Mesodermal cell (in vitro differentiated cells): ENCODE measurements around the gene PHACTR3.

ENCODE experiments used
- H3K27ac ChIP-seq: 2 replicates; pipeline ENCODE4 v1.7.0; 2013; ENCODE audit warnings: mild to moderate bottlenecking, low read depth, low read length, moderate library complexity; ENCODE audit not compliant: severe bottlenecking
- H3K36me3 ChIP-seq: 2 replicates; pipeline ENCODE4 v1.7.1; 2013; ENCODE audit warnings: mild to moderate bottlenecking, low read length, moderate library complexity; ENCODE audit not compliant: control insufficient read depth, insufficient read depth
- H3K4me1 ChIP-seq: one replicate; pipeline ENCODE4 v1.7.1; 2013; ENCODE audit warnings: mild to moderate bottlenecking, low read length; ENCODE audit not compliant: insufficient read depth, control insufficient read depth, poor library complexity, severe bottlenecking
- H3K4me3 ChIP-seq: 2 replicates; pipeline ENCODE4 v1.7.0; 2013; ENCODE audit warnings: low read length, control low read depth, mild to moderate bottlenecking; ENCODE audit not compliant: insufficient read depth, poor library complexity, severe bottlenecking; ENCODE audit errors: extremely low read depth
- H3K9me3 ChIP-seq: 2 replicates; pipeline ENCODE4 v1.7.1; 2013; ENCODE audit warnings: mild to moderate bottlenecking, low read length, moderate library complexity; ENCODE audit not compliant: control insufficient read depth
- WGBS, 2 experiments: methylation state at CpG; one replicate each; pipeline ENCODE4 v1.1.5; 2013; ENCODE audit warnings: missing lambda C conversion rate in 2 of 2; ENCODE audit not compliant: insufficient coverage in 2 of 2; 5-methylcytosine and 5-hydroxymethylcytosine counted together

The PHACTR3 gene

DNA sequence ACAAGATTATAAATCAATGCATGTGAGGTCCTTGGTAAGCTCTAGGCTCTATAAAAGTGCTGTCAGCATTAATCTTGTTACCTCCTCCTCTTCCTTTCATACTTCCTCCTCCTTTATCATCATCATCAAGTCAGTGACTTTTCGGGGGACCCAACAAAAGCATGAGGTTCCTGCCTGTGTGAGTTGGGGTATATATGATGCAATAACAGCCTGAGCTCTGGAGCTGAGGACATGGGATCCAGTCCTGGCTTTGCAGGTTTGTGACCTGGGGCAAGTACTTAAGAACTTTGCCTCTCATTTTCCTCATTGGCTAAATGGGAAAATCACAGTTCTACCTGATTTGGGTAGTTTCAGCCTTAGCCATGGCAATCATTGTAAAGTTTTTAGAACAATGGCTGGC, 7.1 kb upstream of the PHACTR3 start:
- Histone ChIP-seq H3K36me3 (no peaks in the 10 kb centered on the region), H3K4me3 (no peak overlapping the region), H3K9me3 (no peaks in the 10 kb centered on the region), H3K4me1 (no peaks in the 10 kb centered on the region), H3K27ac (no peak overlapping the region)
- WGBS, 2 experiments, result no CpG with 5 or more reads among the region's 1 CpG

GRCh38 chr20:59598625-59599310, 5.6 kb upstream of the PHACTR3 start:
- Histone ChIP-seq H3K4me1 (no peaks in the 10 kb centered on the region), H3K9me3 (no peaks in the 10 kb centered on the region), H3K4me3 (no peak overlapping the region), H3K27ac (no peak overlapping the region), H3K36me3 (no peaks in the 10 kb centered on the region)
- WGBS, 2 experiments, result 14 to 15% methylated on average over 5 to 7 of the region's 13 CpGs

DNA sequence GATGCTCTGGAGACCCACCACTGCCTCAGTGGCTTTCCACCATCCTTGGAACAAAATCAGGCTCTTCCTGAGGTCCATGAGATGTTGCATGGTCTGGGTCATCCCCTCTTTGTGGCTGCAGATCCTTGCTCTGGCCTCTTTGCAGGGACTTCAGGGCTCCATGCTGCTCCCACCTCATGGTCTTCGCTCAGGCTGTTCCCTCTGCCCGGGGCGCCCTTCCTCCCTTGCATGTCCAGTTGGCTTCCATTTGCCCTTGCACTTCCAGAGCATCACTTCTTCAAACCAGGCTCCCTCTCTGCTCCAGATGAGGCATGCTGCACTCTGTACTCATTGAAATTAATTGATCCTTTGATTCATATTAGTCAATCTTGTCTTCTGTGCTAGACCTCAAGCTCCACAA, 4.4 kb upstream of the PHACTR3 start:
- H3K4me3 ChIP-seq, result no peak overlapping the region
- no peak overlapping the region for H3K27ac ChIP-seq
- no peaks in the 10 kb centered on the region for H3K4me1 ChIP-seq
- no peaks in the 10 kb centered on the region for H3K36me3 ChIP-seq
- H3K9me3 ChIP-seq, result no peaks in the 10 kb centered on the region
- WGBS, 2 experiments, result 60 to 78% methylated on average over 1 to 3 of the region's 3 CpGs

DNA sequence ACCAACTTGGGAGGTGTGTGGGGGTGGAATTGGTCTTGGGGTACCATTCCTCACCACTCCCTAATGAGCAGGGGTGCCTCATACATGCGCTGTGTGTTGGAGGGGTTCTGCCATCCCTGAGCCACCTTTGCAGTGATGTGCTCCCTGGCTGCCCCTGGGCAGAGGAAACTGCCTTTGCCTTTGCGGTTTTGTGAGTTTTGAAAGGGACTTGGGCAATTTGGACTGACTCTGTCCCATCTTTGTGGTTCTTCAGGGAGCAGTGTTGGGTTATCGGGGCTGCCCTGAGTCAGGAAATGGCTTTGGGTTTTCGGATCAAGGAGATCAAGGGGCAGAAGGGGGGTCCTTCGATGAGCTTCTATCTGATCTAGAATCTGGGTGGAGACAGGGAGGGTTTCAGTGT, 3.9 kb upstream of the PHACTR3 start:
- H3K27ac ChIP-seq, result no peak overlapping the region
- H3K4me3 ChIP-seq, result no peak overlapping the region
- no peaks in the 10 kb centered on the region for H3K9me3 ChIP-seq
- 55 to 57% methylated on average over 5 of the region's 5 CpGs for WGBS, 2 experiments
- H3K36me3 ChIP-seq, result no peaks in the 10 kb centered on the region
- H3K4me1 ChIP-seq, result no peaks in the 10 kb centered on the region

GRCh38 chr20:59602546-59603080, 1.7 kb upstream of the PHACTR3 start:
- Histone ChIP-seq H3K4me1 (no peaks in the 10 kb centered on the region), H3K27ac (no peak overlapping the region), H3K4me3 (no peak overlapping the region), H3K36me3 (no peaks in the 10 kb centered on the region), H3K9me3 (no peaks in the 10 kb centered on the region)
- WGBS, 2 experiments, result 33 to 60% methylated on average over 1 to 2 of the region's 3 CpGs

- H3K4me1 ChIP-seq, result no peaks in the 10 kb centered on the region
- H3K9me3 ChIP-seq, result no peaks in the 10 kb centered on the region
- no peak overlapping the region for H3K27ac ChIP-seq
- no peaks in the 10 kb centered on the region for H3K36me3 ChIP-seq
- WGBS, 2 experiments, result 63 to 70% methylated on average over 1 to 3 of the region's 9 CpGs
- H3K4me3 ChIP-seq, result no peak overlapping the region
Measured at GRCh38 chr20:59603176-59603575, 1.2 kb upstream of the PHACTR3 start.

DNA sequence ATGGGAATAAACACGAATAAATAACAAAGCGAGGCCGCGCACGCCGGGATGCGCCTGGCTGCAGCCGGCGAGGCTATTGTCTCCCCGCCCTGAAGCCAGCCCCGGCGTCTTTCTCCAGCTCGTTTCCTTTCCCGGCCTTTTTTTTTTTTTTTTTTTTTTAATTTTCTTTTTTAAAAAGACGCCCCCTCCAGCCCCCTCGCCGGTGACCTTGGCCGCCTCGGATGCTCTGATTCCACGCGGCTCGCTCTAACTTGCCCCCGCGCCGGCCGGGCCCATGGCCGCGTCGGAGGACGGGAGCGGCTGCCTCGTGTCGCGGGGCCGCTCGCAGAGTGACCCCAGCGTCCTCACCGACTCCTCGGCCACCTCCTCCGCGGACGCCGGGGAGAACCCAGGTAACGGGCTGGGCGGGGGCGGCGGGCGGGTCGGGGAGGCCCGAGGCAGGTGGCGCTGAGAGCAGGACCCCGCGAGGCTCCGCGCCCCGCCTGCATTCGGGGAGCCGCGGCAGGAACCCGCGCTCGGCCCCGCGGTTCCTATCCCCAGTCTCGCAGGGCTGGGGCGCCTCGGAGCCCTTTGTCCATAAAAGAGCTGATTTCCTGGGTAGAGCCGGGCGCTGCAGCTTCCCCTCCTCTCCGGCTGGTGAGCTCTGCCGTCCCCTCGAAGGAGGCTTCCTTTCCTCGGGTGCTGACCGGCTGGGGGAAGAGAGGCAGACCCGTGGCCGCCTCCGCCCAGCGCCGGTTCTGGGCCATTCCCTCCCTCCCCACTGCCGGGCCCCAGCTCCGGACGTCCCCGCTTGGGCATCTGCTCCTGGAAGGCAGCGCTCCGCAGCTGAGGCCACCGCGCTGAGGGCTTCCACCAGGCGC, 631 bp downstream of the PHACTR3 start:
- Histone ChIP-seq H3K27ac (peak overlapping the region; percentile 45), H3K4me3 (peak overlapping the region; percentile 8)
- WGBS, 2 experiments, result 5 to 16% methylated on average over 47 to 68 of the region's 88 CpGs

GRCh38 chr20:59605601-59606364, 1.4 kb downstream of the PHACTR3 start:
- Histone ChIP-seq H3K27ac (peak overlapping the region; percentile 45), H3K4me3 (no peak overlapping the region), H3K36me3 (no peaks in the 10 kb centered on the region), H3K4me1 (no peaks in the 10 kb centered on the region), H3K9me3 (no peaks in the 10 kb centered on the region)
- WGBS, 2 experiments, result 14 to 29% methylated on average over 6 to 10 of the region's 26 CpGs

More for the DNA sequence above, 631 bp downstream of the PHACTR3 start:
- Histone ChIP-seq H3K4me1 (no peaks in the 10 kb centered on the region), H3K9me3 (no peaks in the 10 kb centered on the region), H3K36me3 (no peaks in the 10 kb centered on the region)

- no peaks in the 10 kb centered on the region for H3K36me3 ChIP-seq
- no peaks in the 10 kb centered on the region for H3K9me3 ChIP-seq
- no peak overlapping the region for H3K4me3 ChIP-seq
- H3K4me1 ChIP-seq, result no peaks in the 10 kb centered on the region
- 60 to 70% methylated on average over 4 of the region's 4 CpGs for WGBS, 2 experiments
- H3K27ac ChIP-seq, result no peak overlapping the region
Measured at GRCh38 chr20:59606566-59606965, 2.2 kb downstream of the PHACTR3 start.

DNA sequence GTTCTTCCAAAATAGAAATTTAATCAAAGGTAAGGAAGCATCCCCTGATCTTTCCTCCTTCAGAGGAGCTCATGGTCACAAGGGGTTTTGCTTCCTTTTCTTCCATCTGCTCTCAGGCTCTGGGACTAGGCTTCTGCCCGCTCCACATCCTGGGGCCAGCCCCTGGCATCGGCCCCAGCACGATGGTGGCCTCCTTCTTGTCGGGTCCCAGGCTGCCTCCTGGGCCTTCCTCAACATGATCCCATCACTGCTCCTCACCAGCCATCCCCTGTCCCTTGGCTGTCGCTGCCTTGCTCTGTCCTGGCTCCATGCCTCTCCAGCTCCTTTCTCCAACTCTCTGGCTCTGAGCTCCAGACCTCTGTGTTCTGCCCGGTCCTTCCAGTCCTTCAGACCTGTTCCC, 4.1 kb downstream of the PHACTR3 start:
- Histone ChIP-seq H3K4me3 (no peak overlapping the region), H3K4me1 (no peaks in the 10 kb centered on the region), H3K27ac (no peak overlapping the region), H3K36me3 (no peaks in the 10 kb centered on the region), H3K9me3 (no peaks in the 10 kb centered on the region)
- WGBS, 2 experiments, result 78 to 89% methylated on average over 5 to 6 of the region's 6 CpGs
